Measurements from ENCODE around the gene MRPL51.

MRPL51 gene

DNA sequence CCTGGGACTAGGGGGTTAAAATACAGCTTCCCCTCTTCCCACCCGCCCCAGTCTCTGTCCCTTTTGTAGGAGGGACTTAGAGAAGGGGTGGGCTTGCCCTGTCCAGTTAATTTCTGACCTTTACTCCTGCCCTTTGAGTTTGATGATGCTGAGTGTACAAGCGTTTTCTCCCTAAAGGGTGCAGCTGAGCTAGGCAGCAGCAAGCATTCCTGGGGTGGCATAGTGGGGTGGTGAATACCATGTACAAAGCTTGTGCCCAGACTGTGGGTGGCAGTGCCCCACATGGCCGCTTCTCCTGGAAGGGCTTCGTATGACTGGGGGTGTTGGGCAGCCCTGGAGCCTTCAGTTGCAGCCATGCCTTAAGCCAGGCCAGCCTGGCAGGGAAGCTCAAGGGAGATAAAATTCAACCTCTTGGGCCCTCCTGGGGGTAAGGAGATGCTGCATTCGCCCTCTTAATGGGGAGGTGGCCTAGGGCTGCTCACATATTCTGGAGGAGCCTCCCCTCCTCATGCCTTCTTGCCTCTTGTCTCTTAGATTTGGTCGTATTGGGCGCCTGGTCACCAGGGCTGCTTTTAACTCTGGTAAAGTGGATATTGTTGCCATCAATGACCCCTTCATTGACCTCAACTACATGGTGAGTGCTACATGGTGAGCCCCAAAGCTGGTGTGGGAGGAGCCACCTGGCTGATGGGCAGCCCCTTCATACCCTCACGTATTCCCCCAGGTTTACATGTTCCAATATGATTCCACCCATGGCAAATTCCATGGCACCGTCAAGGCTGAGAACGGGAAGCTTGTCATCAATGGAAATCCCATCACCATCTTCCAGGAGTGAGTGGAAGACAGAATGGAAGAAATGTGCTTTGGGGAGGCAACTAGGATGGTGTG is 43.1 kb upstream of the MRPL51 start:
- H3K4me3 ChIP-seq (ENCODE audit: low read depth in 1 of 2, low read length in 2 of 2): peak overlapping the region; percentile 88 to 98
- H3K36me3 ChIP-seq (ENCODE audit: control insufficient read depth in 1 of 2, insufficient read depth in 2 of 2, low read length in 2 of 2): peaks cover 26 to 30% of the 10 kb centered on the region in 2 donors
- H3K4me1 ChIP-seq (ENCODE audit: control insufficient read depth in 1 of 2, insufficient read depth in 2 of 2, low read length in 2 of 2): peaks cover 22 to 64% of the 10 kb centered on the region in 2 donors
- H3K27me3 ChIP-seq (ENCODE audit: low read depth, low read length): no peaks in the 10 kb centered on the region
- H3K27ac ChIP-seq (ENCODE audit: low read length): peak overlapping the region; percentile 96
- H3K9me3 ChIP-seq (ENCODE audit: control insufficient read depth in 1 of 2, low read length in 2 of 2): no peaks in the 10 kb centered on the region

DNA sequence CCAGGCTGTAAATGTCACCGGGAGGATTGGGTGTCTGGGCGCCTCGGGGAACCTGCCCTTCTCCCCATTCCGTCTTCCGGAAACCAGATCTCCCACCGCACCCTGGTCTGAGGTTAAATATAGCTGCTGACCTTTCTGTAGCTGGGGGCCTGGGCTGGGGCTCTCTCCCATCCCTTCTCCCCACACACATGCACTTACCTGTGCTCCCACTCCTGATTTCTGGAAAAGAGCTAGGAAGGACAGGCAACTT is 42.6 kb upstream of the MRPL51 start:
- no peaks in the 10 kb centered on the region for H3K27me3 ChIP-seq (ENCODE audit: low read depth, low read length)
- H3K4me3 ChIP-seq (ENCODE audit: low read depth in 1 of 2, low read length in 2 of 2): peak overlapping the region; percentile 88 to 98
- H3K36me3 ChIP-seq (ENCODE audit: control insufficient read depth in 1 of 2, insufficient read depth in 2 of 2, low read length in 2 of 2): peaks cover 30 to 36% of the 10 kb centered on the region in 2 donors
- H3K27ac ChIP-seq (ENCODE audit: low read length): peak overlapping the region; percentile 96
- no peaks in the 10 kb centered on the region for H3K9me3 ChIP-seq (ENCODE audit: control insufficient read depth in 1 of 2, low read length in 2 of 2)
- H3K4me1 ChIP-seq (ENCODE audit: control insufficient read depth in 1 of 2, insufficient read depth in 2 of 2, low read length in 2 of 2): peaks cover 19 to 58% of the 10 kb centered on the region in 2 donors

- H3K27ac ChIP-seq (ENCODE audit: low read length): peak overlapping the region; percentile 96
- peaks cover 18 to 53% of the 10 kb centered on the region in 2 donors for H3K4me1 ChIP-seq (ENCODE audit: control insufficient read depth in 1 of 2, insufficient read depth in 2 of 2, low read length in 2 of 2)
- H3K9me3 ChIP-seq (ENCODE audit: control insufficient read depth in 1 of 2, low read length in 2 of 2): no peaks in the 10 kb centered on the region
- no peaks in the 10 kb centered on the region for H3K27me3 ChIP-seq (ENCODE audit: low read depth, low read length)
- peak overlapping the region; percentile 88 to 98 for H3K4me3 ChIP-seq (ENCODE audit: low read depth in 1 of 2, low read length in 2 of 2)
- H3K36me3 ChIP-seq (ENCODE audit: control insufficient read depth in 1 of 2, insufficient read depth in 2 of 2, low read length in 2 of 2): peaks cover 34 to 41% of the 10 kb centered on the region in 2 donors
These were observed 42.1 kb upstream of the MRPL51 start for GRCh38 chr12:6534945-6535696.

DNA sequence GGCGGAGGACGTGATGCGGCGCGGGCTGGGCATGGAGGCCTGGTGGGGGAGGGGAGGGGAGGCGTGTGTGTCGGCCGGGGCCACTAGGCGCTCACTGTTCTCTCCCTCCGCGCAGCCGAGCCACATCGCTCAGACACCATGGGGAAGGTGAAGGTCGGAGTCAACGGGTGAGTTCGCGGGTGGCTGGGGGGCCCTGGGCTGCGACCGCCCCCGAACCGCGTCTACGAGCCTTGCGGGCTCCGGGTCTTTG is 41.6 kb upstream of the MRPL51 start:
- H3K36me3 ChIP-seq (ENCODE audit: control insufficient read depth in 1 of 2, insufficient read depth in 2 of 2, low read length in 2 of 2): peaks cover 34 to 46% of the 10 kb centered on the region in 2 donors

DNA sequence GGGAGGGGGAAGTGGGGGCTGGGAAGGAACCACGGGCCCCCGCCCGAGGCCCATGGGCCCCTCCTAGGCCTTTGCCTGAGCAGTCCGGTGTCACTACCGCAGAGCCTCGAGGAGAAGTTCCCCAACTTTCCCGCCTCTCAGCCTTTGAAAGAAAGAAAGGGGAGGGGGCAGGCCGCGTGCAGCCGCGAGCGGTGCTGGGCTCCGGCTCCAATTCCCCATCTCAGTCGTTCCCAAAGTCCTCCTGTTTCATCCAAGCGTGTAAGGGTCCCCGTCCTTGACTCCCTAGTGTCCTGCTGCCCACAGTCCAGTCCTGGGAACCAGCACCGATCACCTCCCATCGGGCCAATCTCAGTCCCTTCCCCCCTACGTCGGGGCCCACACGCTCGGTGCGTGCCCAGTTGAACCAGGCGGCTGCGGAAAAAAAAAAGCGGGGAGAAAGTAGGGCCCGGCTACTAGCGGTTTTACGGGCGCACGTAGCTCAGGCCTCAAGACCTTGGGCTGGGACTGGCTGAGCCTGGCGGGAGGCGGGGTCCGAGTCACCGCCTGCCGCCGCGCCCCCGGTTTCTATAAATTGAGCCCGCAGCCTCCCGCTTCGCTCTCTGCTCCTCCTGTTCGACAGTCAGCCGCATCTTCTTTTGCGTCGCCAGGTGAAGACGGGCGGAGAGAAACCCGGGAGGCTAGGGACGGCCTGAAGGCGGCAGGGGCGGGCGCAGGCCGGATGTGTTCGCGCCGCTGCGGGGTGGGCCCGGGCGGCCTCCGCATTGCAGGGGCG is 41.0 kb upstream of the MRPL51 start, which contains the start of gene GAPDH:
GAPDH (plus strand) TSS at position 595 of the 772 bp plus-strand sequence. CDS start 316 bp downstream, outside the sequence.
- peak within 1 kb of the TSS; percentile 88 to 98 for H3K4me3 ChIP-seq (ENCODE audit: low read depth in 1 of 2, low read length in 2 of 2)
- H3K4me1 ChIP-seq (ENCODE audit: control insufficient read depth in 1 of 2, insufficient read depth in 2 of 2, low read length in 2 of 2): peaks cover 15 to 48% of the 10 kb centered on the region in 2 donors
- no peaks in the 10 kb centered on the region for H3K27me3 ChIP-seq (ENCODE audit: low read depth, low read length)
- no peaks in the 10 kb centered on the region for H3K9me3 ChIP-seq (ENCODE audit: control insufficient read depth in 1 of 2, low read length in 2 of 2)
- H3K27ac ChIP-seq (ENCODE audit: low read length): peak within 1 kb of the TSS; percentile 96
- H3K36me3 ChIP-seq (ENCODE audit: control insufficient read depth in 1 of 2, insufficient read depth in 2 of 2, low read length in 2 of 2): peaks cover 34 to 51% of the 10 kb centered on the region in 2 donors

More for the DNA sequence above, 41.6 kb upstream of the MRPL51 start:
- Histone ChIP-seq H3K27me3 (ENCODE audit: low read depth, low read length) (no peaks in the 10 kb centered on the region), H3K4me3 (ENCODE audit: low read depth in 1 of 2, low read length in 2 of 2) (peak overlapping the region; percentile 88 to 98), H3K9me3 (ENCODE audit: control insufficient read depth in 1 of 2, low read length in 2 of 2) (no peaks in the 10 kb centered on the region), H3K27ac (ENCODE audit: low read length) (peak overlapping the region; percentile 96), H3K4me1 (ENCODE audit: control insufficient read depth in 1 of 2, insufficient read depth in 2 of 2, low read length in 2 of 2) (peaks cover 15 to 48% of the 10 kb centered on the region in 2 donors)

- H3K27me3 ChIP-seq (ENCODE audit: low read depth, low read length): no peaks in the 10 kb centered on the region
- peak overlapping the region; percentile 96 for H3K27ac ChIP-seq (ENCODE audit: low read length)
- no peaks in the 10 kb centered on the region for H3K9me3 ChIP-seq (ENCODE audit: control insufficient read depth in 1 of 2, low read length in 2 of 2)
- H3K36me3 ChIP-seq (ENCODE audit: control insufficient read depth in 1 of 2, insufficient read depth in 2 of 2, low read length in 2 of 2): peaks cover 31 to 52% of the 10 kb centered on the region in 2 donors
- H3K4me1 ChIP-seq (ENCODE audit: control insufficient read depth in 1 of 2, insufficient read depth in 2 of 2, low read length in 2 of 2): peaks cover 15 to 48% of the 10 kb centered on the region in 2 donors
- H3K4me3 ChIP-seq (ENCODE audit: low read depth in 1 of 2, low read length in 2 of 2): peak overlapping the region; percentile 88 to 98
These were observed 40.5 kb upstream of the MRPL51 start for GRCh38 chr12:6533653-6533922.

- Histone ChIP-seq H3K27me3 (ENCODE audit: low read depth, low read length) (no peaks in the 10 kb centered on the region), H3K36me3 (ENCODE audit: control insufficient read depth in 1 of 2, insufficient read depth in 2 of 2, low read length in 2 of 2) (peaks cover 30 to 52% of the 10 kb centered on the region in 2 donors), H3K27ac (ENCODE audit: low read length) (peak overlapping the region; percentile 96), H3K4me3 (ENCODE audit: low read depth in 1 of 2, low read length in 2 of 2) (peak overlapping the region; percentile 88 to 98), H3K9me3 (ENCODE audit: control insufficient read depth in 1 of 2, low read length in 2 of 2) (no peaks in the 10 kb centered on the region), H3K4me1 (ENCODE audit: control insufficient read depth in 1 of 2, insufficient read depth in 2 of 2, low read length in 2 of 2) (peaks cover 15 to 44% of the 10 kb centered on the region in 2 donors)
These were observed 40.0 kb upstream of the MRPL51 start for GRCh38 chr12:6532927-6533652.

DNA sequence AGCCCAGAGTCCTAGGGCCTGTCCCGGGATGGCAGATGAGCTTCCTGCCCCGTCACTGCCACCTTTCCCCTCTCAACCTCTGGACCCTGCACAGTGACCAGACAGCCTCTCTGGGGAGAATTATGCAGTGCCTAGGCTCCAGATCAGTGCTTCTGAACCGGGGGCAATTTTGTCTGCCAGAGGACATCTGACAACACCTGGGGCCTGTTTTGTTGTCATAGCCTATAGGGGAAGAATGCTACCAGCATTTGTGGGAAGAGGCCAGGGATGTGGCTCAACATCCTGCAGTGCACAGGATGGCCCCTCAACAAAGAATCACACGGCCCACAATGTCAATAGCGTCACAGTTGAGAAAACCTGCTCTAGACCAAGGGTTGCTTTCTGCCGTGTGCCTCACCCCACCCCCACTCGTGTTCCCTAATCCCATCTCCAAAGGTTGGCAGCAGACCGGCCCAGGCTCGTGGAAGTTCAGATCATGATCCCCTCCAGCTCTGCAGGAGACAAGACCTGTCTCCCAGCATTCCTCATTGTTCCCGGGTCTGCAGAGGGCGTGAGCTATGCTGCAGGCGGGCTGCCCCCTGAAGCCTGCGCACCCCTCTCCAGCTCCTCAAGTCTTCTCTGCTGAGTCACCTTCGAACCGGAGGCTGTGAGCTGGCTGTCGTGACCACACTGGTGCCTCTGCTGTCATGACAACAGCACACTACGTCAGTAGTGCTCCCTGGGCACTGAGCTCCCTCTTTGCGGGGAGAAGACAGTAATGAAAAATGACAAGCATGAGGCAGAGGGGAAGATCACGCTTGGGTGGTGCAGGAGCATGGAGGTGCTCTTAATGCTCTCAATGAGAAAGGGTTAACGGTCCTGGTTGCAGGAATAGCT is 39.2 kb upstream of the MRPL51 start:
- H3K36me3 ChIP-seq (ENCODE audit: control insufficient read depth in 1 of 2, insufficient read depth in 2 of 2, low read length in 2 of 2): peaks cover 36 to 55% of the 10 kb centered on the region in 2 donors
- no peaks in the 10 kb centered on the region for H3K9me3 ChIP-seq (ENCODE audit: control insufficient read depth in 1 of 2, low read length in 2 of 2)
- H3K4me3 ChIP-seq (ENCODE audit: low read depth in 1 of 2, low read length in 2 of 2): peak overlapping the region; percentile 88 to 98
- peaks cover 15 to 38% of the 10 kb centered on the region in 2 donors for H3K4me1 ChIP-seq (ENCODE audit: control insufficient read depth in 1 of 2, insufficient read depth in 2 of 2, low read length in 2 of 2)
- H3K27me3 ChIP-seq (ENCODE audit: low read depth, low read length): no peaks in the 10 kb centered on the region
- peak overlapping the region; percentile 96 for H3K27ac ChIP-seq (ENCODE audit: low read length)

DNA sequence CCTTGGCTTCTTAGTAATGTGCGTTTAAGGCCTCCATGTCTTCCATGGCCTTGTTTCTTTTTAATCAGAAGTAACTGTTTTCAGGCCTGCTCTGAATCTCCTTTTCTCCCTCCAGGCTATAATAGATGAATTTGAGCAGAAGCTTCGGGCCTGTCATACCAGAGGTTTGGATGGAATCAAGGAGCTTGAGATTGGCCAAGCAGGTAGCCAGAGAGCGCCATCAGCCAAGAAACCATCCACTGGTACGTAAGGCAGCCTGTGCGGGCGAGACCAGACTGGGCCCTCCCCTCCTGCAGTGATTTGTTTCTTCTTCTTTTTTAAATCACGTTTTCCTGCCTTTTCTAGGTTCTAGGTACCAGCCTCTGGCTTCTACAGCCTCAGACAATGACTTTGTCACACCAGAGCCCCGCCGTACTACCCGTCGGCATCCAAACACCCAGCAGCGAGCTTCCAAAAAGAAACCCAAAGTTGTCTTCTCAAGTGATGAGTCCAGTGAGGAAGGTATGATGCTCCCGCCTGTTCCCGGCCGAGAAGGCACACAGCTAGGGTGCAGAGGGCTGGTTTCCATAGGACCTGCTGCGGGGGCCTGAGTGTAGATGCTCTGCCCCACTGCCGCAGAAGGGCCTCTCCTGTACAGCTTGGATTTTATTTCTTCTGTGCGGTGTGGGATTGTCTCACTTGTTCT is 37.7 kb upstream of the MRPL51 start:
- H3K9me3 ChIP-seq (ENCODE audit: control insufficient read depth in 1 of 2, low read length in 2 of 2): no peaks in the 10 kb centered on the region
- H3K36me3 ChIP-seq (ENCODE audit: control insufficient read depth in 1 of 2, insufficient read depth in 2 of 2, low read length in 2 of 2): peaks cover 34 to 60% of the 10 kb centered on the region in 2 donors
- H3K4me1 ChIP-seq (ENCODE audit: control insufficient read depth in 1 of 2, insufficient read depth in 2 of 2, low read length in 2 of 2): peaks cover 7 to 23% of the 10 kb centered on the region in 2 donors
- no peak overlapping the region for H3K27ac ChIP-seq (ENCODE audit: low read length)
- no peaks in the 10 kb centered on the region for H3K27me3 ChIP-seq (ENCODE audit: low read depth, low read length)
- no peak overlapping the region for H3K4me3 ChIP-seq (ENCODE audit: low read depth in 1 of 2, low read length in 2 of 2)

DNA sequence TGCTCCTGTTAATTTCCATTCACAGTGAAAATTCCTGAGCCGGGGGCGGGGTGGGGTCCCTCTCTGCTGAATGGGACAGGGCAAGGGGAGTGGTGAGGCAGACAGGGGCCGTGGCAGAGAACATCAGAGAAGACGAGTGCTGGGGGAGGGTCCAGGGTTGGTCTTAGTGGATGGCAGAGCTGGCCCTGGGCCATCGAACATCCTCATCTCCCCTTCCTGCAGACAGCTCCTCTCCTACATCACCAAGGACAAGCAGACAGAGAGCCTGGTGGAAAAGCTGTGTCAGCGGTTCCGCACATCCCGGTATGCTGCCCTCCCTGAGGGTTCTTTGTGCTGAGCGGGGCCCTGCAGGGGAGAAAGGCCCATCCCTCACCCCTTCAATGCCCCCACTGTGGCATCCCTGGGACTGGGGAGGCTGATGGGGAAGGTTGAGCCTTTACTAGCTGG is 36.3 kb upstream of the MRPL51 start:
- peaks cover 6 to 18% of the 10 kb centered on the region in 2 donors for H3K4me1 ChIP-seq (ENCODE audit: control insufficient read depth in 1 of 2, insufficient read depth in 2 of 2, low read length in 2 of 2)
- no peaks in the 10 kb centered on the region for H3K9me3 ChIP-seq (ENCODE audit: control insufficient read depth in 1 of 2, low read length in 2 of 2)
- H3K27ac ChIP-seq (ENCODE audit: low read length): no peak overlapping the region
- no peak overlapping the region for H3K4me3 ChIP-seq (ENCODE audit: low read depth in 1 of 2, low read length in 2 of 2)
- H3K27me3 ChIP-seq (ENCODE audit: low read depth, low read length): no peaks in the 10 kb centered on the region
- peaks cover 44 to 66% of the 10 kb centered on the region in 2 donors for H3K36me3 ChIP-seq (ENCODE audit: control insufficient read depth in 1 of 2, insufficient read depth in 2 of 2, low read length in 2 of 2)

Measured in muscle layer of duodenum (tissue), 2 donors.